ENCODE data around the gene ZFAND3. TPM values are rescaled to one million over a fixed set of nuclear protein-coding genes. Genes with fewer than 3 reads are reported as not detected.

Gene ZFAND3, protein sequence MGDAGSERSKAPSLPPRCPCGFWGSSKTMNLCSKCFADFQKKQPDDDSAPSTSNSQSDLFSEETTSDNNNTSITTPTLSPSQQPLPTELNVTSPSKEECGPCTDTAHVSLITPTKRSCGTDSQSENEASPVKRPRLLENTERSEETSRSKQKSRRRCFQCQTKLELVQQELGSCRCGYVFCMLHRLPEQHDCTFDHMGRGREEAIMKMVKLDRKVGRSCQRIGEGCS
- 10 to 100 TPM; 30.9 to 38.0 TPM for total RNA-seq

DNA sequence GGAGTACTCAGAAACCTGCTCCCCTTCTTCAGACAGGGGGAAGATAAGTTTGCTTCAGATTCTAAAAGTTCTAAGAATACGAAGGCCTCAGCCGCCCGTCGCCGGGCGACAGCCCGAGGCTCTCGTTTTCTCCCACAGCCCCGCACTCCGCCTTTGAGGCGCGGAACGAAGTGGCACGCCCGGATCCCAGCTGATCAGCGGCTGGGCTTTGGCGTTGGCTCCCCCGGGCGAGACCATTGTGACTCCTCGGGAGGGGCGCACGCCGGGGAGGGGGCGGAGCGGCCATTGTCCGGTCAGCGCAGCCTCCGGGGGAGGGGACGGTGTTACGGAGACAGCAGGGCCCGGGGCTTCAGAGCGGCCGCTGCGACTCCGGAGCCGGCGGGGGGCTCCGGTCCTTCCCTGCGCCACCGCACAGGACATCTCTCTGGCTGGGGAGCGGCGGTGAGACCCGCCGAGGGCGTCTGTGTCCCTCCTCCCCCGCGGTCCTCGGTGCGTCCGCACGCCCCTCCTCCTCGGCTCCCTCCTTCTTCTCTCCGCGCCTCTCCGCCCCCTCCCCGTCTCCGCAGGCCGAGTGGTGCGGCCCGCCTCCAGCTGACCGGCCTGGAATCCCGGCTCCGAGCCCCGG, at the start of gene ZFAND3:
ZFAND3 (plus strand) TSS at position 551 of the 625 bp plus-strand sequence. CDS start 219 bp downstream, outside the sequence.

Other genes with a start within 250 kb of the ZFAND3 start
- gene MDGA1, start 121.8 kb upstream of the ZFAND3 start, total RNA-seq, result 10 to 100 TPM; 33.9 to 34.6 TPM